Ascending aorta (tissue), 2 donors: ENCODE results near the gene LHFPL2. TPM values are rescaled to one million over a fixed set of nuclear protein-coding genes. Genes with fewer than 3 reads are reported as not detected.
A peak's percentile ranks its signal among the peaks of the same experiment; 100 is the strongest.

ENCODE experiments used
- DNase-seq, 2 donors: peaks; one replicate each; pipeline ENCODE4 v3.0.0-alpha.2; 2019; ENCODE audit warnings: low spot score in 2 of 2
- H3K27ac ChIP-seq, 2 donors: fragments of 200-600 bp; sonication (generic); one replicate each; pipeline ENCODE4 v1.5.1; 2016 to 2017; ENCODE audit warnings: mild to moderate bottlenecking in 1 of 2
- H3K27me3 ChIP-seq: fragments of 200-600 bp; sonication (generic); one replicate; pipeline ENCODE4 v1.5.1; 2017
- H3K36me3 ChIP-seq, 2 donors: fragments of 200-600 bp; sonication (generic); one replicate each; pipeline ENCODE4 v1.5.1; 2016
- H3K4me1 ChIP-seq, 2 donors: fragments of 200-600 bp; sonication (generic); one replicate each; pipeline ENCODE4 v1.5.1; 2016 to 2017; ENCODE audit warnings: mild to moderate bottlenecking in 1 of 2
- H3K4me3 ChIP-seq, 2 donors: fragments of 200-600 bp; sonication (generic); one replicate each; pipeline ENCODE4 v1.5.1; 2016 to 2017; ENCODE audit warnings: mild to moderate bottlenecking in 1 of 2
- H3K9me3 ChIP-seq, 2 donors: fragments of 200-600 bp; sonication (generic); one replicate each; pipeline ENCODE4 v1.5.1; 2016
- CTCF ChIP-seq, 3 experiments: fragments of 200-600 bp in 2 of 3; fragments of 450-650 bp in 1 of 3; sonication (generic) in 2 of 3; IDR thresholded peaks; one replicate each; pipeline ENCODE4 v1.5.1; 2016 to 2019; ENCODE audit warnings: antibody characterized with exemption in 3 of 3, mild to moderate bottlenecking in 1 of 3, moderate library complexity in 1 of 3
- intact Hi-C: fragments of 100-400 bp; cut with DNase I; formaldehyde crosslinking; loops from one replicate; pipeline ENCODE4 v1.15.1; 2023
- total RNA-seq: library from RNA; depleted of rRNA; stranded (reverse); fragments of >200 nt; gene quantifications from one replicate; pipeline ENCODE4 v1.1.0, GENCODE V29; 2016

LHFPL2 gene
- total RNA-seq, 1 donor from 2014 or later: 9.7 TPM

GRCh38 chr5:78566747-78567425, 81.7 kb downstream of the LHFPL2 start:
- no peak for DNase-seq
- H3K27ac ChIP-seq: peak overlapping the region; percentile 58 to 63

GRCh38 chr5:78565395-78565794, 83.2 kb downstream of the LHFPL2 start:
- H3K36me3 ChIP-seq: no peaks in the 10 kb centered on the region
- intact Hi-C loops: loop anchor here (2.0 kb wide), 1 partner anchor 17 kb away; no protein-coding TSS in a partner anchor
- peak overlapping the region in 1 of 2 donors; percentile 63 for H3K27ac ChIP-seq
- TF ChIP-seq CTCF (IDR thresholded peaks at IDR 0.05): no peak
- H3K4me3 ChIP-seq: no peak overlapping the region
- peaks cover 4 to 37% of the 10 kb centered on the region in 2 donors for H3K4me1 ChIP-seq
- DNase-seq: no peak
- no peaks in the 10 kb centered on the region for H3K9me3 ChIP-seq
- no peaks in the 10 kb centered on the region for H3K27me3 ChIP-seq

More at GRCh38 chr5:78566747-78567425, 81.7 kb downstream of the LHFPL2 start:
- H3K4me1 ChIP-seq: peaks cover 4 to 37% of the 10 kb centered on the region in 2 donors
- H3K4me3 ChIP-seq: no peak overlapping the region
- intact Hi-C loops: no loop called here
- no peaks in the 10 kb centered on the region for H3K27me3 ChIP-seq
- no peak for TF ChIP-seq CTCF (IDR thresholded peaks at IDR 0.05)
- no peaks in the 10 kb centered on the region for H3K36me3 ChIP-seq
- H3K9me3 ChIP-seq: no peaks in the 10 kb centered on the region

GRCh38 chr5:78563621-78564020, 85.0 kb downstream of the LHFPL2 start:
- Histone ChIP-seq H3K27me3 (no peaks in the 10 kb centered on the region), H3K36me3 (no peaks in the 10 kb centered on the region), H3K9me3 (no peaks in the 10 kb centered on the region), H3K4me1 (peaks cover 4 to 22% of the 10 kb centered on the region in 2 donors), H3K27ac (no peak overlapping the region), H3K4me3 (no peak overlapping the region)
- no peak for DNase-seq
- TF ChIP-seq CTCF (IDR thresholded peaks at IDR 0.05): no peak
- intact Hi-C loops: loop anchor here (2.0 kb wide), 1 partner anchor 15 kb away; no protein-coding TSS in a partner anchor

- no peak overlapping the region for H3K4me3 ChIP-seq
Measured at GRCh38 chr5:78562714-78563330, 85.8 kb downstream of the LHFPL2 start.

GRCh38 chr5:78562001-78562400, 86.6 kb downstream of the LHFPL2 start:
- Histone ChIP-seq H3K9me3 (no peaks in the 10 kb centered on the region), H3K4me3 (no peak overlapping the region), H3K36me3 (no peaks in the 10 kb centered on the region), H3K4me1 (peaks cover 0 to 5% of the 10 kb centered on the region in 2 donors), H3K27me3 (no peaks in the 10 kb centered on the region), H3K27ac (no peak overlapping the region)
- DNase-seq: no peak
- TF ChIP-seq CTCF (IDR thresholded peaks at IDR 0.05): no peak
- intact Hi-C loops: no loop called here

More at GRCh38 chr5:78562714-78563330, 85.8 kb downstream of the LHFPL2 start:
- intact Hi-C loops: no loop called here
- Histone ChIP-seq H3K27ac (no peak overlapping the region), H3K36me3 (no peaks in the 10 kb centered on the region), H3K9me3 (no peaks in the 10 kb centered on the region), H3K4me1 (peaks cover 0 to 14% of the 10 kb centered on the region in 2 donors), H3K27me3 (no peaks in the 10 kb centered on the region)
- no peak for TF ChIP-seq CTCF (IDR thresholded peaks at IDR 0.05)
- no peak for DNase-seq
